ENCODE results near the gene FBN2. TPM values are rescaled to one million over a fixed set of nuclear protein-coding genes. Genes with fewer than 3 reads are reported as not detected.

FBN2 gene
- total and polyA plus RNA-seq, 2 of the 4 experiments (the other 2 are of a cell fraction) = 26.7 to 69.0 TPM

GRCh38 chr5:128345247-128345646 lies 192.8 kb downstream of the FBN2 start:
- Histone ChIP-seq H2BK20ac (ENCODE audit: low read depth, low read length) (no peak overlapping the region), H4K91ac (ENCODE audit: insufficient read depth, low read depth, low read length) (no peak overlapping the region), H3K4me2 (ENCODE audit: low read depth, low read length) (no peak overlapping the region), H3K14ac (replicated peaks; ENCODE audit: low read depth, low read length) (no peak overlapping the region), H3K18ac (ENCODE audit: low read depth, low read length) (no peak overlapping the region), H3K9me1 (ENCODE audit: insufficient read depth, low read length) (peaks cover 8% of the 10 kb centered on the region), H3K36me3 (ENCODE audit: control insufficient read depth, insufficient read depth, low read length) (peaks cover 37% of the 10 kb centered on the region), H2BK5ac (ENCODE audit: low read depth, low read length, poor library complexity, severe bottlenecking) (no peak overlapping the region), H3K9ac (ENCODE audit: low read depth, low read length) (no peak overlapping the region), H3K4ac (ENCODE audit: low read depth, low read length) (no peak overlapping the region), H3K4me3 (ENCODE audit: insufficient read depth, low read depth, low read length) (no peak overlapping the region), H4K20me1 (ENCODE audit: insufficient read depth, low read length) (no peaks in the 10 kb centered on the region), H2AFZ (replicated peaks; ENCODE audit: low read length, poor library complexity) (no peak overlapping the region), H3K79me1 (ENCODE audit: low read depth in 1 of 2, low read length in 2 of 2) (no peaks in the 10 kb centered on the region), H3K27me3 (ENCODE audit: control insufficient read depth, insufficient read depth, low read length) (no peaks in the 10 kb centered on the region), H4K5ac (ENCODE audit: low read depth, low read length) (no peak overlapping the region), H3K9me3 (ENCODE audit: control insufficient read depth, insufficient read depth, low read length) (no peaks in the 10 kb centered on the region), H2AK5ac (ENCODE audit: low read depth, low read length) (no peak overlapping the region), H2BK120ac (ENCODE audit: low read depth, low read length) (no peak overlapping the region), H3K4me1 (ENCODE audit: control insufficient read depth, insufficient read depth, low read length) (no peaks in the 10 kb centered on the region), H4K8ac (ENCODE audit: low read depth in 2 of 2, low read length in 2 of 2) (no peak overlapping the region), H2BK15ac (ENCODE audit: low read depth, low read length) (no peak overlapping the region), H3K27ac (ENCODE audit: insufficient read depth, low read length) (no peak overlapping the region), H3K23ac (ENCODE audit: low read depth, low read length) (no peak overlapping the region), H3K56ac (ENCODE audit: extremely low read depth, insufficient read depth, low read length) (no peak overlapping the region), H2AK9ac (replicated peaks; ENCODE audit: low read depth, low read length, poor library complexity) (no peak overlapping the region)
- ChIA-PET POLR2A (ENCODE audit: unreplicated experiment) (no interaction called here), CTCF (no interaction called here)
- no TSS peak for BruUV-seq (replicated peaks)
- intact Hi-C loops (cut with micrococcal nuclease) (loop anchor here (10.0 kb wide), 1 partner anchor 600 kb away; no protein-coding TSS in a partner anchor), in situ Hi-C loops (cut with MboI; ENCODE audit: low sequenced_read_pairs) (no loop called here), dilution Hi-C loops (cut with HindIII; ENCODE audit: low sequenced_read_pairs, unreplicated experiment) (no loop called here)
- no peak for DNase-seq
- WGBS, 2 experiments (ENCODE audit: extremely low coverage in 2 of 2, insufficient read length in 1 of 2) = no CpG with 5 or more reads among the region's 16 CpGs
- ATAC-seq (ENCODE audit: low read depth) = no peak
- TF ChIP-seq POLR2A (IDR thresholded peaks at IDR 0.05; ENCODE audit: low read depth, low read length) = no peak
- no peak for TF ChIP-seq MAFK (IDR thresholded peaks at IDR 0.05; ENCODE audit: low read depth, low read length)
- no peak for TF ChIP-seq MAZ (IDR thresholded peaks at IDR 0.05; ENCODE audit: borderline replicate concordance, low read depth, low read length)
- TF ChIP-seq RCOR1 (IDR thresholded peaks at IDR 0.05; ENCODE audit: insufficient replicate concordance, low read length) = no peak
- no peak for TF ChIP-seq CHD1 (IDR thresholded peaks at IDR 0.05; ENCODE audit: low read depth, low read length)
- no peak for TF ChIP-seq CEBPB (IDR thresholded peaks at IDR 0.05; ENCODE audit: low read depth, low read length)
